Frontal cortex (tissue), 4 donors: ENCODE data around the gene CROCC. TPM values are rescaled to one million over a fixed set of nuclear protein-coding genes. Genes with fewer than 3 reads are reported as not detected.
"Not testable (repeated sequence)": the region's sequence is repeated elsewhere in the genome, so short reads cannot be mapped to it uniquely, and the experiment has no call there.

ENCODE experiments used
- DNase-seq, 2 donors: peaks; one replicate each; pipeline ENCODE4 v3.0.0; 2012; ENCODE audit warnings: low spot score in 2 of 2
- FAIRE-seq: peaks from 2 replicates; lab custom pipeline; 2012; peaks lifted over from hg19 to GRCh38; lab: Jason Lieb, UNC
- total RNA-seq: library from RNA; depleted of rRNA; stranded (reverse); fragments of >200 nt; gene quantifications from one replicate; pipeline ENCODE4 v1.2.3, GENCODE V29; 2014
- donor health status: control.
- donor health status: control.
- donor health status: control.

Gene CROCC
- total RNA-seq, 1 donor from 2014 or later = 17.5 TPM

DNA sequence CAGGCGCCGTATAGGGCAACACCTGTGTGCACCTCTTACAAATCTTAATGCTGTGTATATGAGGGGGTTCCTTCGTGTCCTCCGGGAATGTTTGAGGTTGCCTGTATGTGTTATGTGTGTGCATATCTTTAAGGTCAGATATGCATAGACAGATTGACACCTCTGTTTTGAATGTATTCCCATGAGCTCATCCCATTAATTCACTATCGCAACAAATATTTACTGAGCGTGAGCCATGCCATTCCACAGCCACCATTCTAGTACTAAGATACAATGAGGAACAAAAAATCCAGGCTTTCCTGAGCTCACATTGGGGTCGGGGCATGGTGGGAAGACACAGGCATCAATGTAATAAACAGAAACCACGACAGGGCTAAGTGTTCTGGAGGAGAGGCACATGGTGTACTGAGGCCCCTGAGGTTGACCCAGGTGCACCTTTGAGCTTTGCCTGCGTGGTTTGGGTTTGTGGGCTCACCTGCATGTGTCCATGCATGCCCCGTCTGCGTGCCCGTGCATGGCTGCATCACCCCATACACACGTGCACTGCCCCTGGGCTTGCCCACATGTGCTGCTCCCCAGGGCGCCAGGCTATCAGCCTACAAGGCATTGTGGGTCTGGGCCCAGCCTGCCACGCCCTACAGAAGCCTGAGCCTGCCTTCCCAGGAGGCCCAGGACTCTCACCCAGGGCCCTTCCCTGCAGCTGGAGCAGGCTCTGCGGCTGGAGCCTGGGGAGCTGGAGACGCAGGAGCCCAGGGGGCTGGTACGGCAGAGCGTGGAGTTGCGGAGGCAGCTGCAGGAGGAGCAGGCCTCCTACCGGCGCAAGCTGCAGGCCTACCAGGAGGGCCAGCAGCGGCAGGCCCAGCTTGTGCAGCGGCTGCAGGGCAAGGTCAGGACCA is 7.7 kb downstream of the CROCC start:
- FAIRE-seq, DNase-seq: not testable (repeated sequence)

GRCh38 chr1:16931206-16931934 is 9.6 kb downstream of the CROCC start:
- not testable (repeated sequence) for FAIRE-seq, DNase-seq

DNA sequence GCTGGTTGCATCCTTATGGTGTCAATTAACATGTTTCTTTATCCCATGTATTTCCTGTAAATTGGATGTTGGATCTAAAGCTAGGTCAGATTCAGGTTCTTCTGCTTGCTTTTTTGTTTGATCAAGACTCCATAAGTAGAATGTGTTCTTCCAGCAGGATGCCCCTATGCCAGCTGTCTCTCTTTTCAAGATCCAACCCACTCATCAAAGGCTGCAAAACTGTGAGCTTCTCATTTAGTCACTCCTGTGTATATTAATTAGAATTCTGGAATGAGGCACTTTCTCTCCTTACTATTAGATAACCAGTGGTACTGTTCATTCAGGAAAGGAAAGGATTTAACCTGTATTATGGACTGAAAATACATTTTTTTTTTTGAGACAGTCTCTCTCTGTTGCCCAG is 12.2 kb downstream of the CROCC start:
- FAIRE-seq, DNase-seq: not testable (repeated sequence)

DNA sequence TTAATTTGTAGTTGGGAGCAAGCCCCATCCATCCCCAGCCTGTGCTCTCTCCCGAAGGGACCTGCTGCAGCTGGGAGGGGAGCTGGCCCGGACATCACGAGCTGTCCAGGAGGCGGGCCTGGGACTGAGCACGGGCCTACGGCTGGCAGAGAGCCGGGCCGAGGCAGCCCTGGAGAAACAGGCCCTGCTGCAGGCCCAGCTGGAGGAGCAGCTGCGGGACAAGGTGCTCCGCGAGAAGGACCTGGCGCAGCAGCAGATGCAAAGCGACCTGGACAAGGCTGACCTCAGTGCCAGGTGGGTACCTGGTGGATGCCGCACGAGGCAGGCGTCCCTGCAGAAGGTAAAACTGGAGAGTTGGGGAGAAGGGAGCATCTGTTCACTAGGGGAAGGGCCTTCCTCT is 14.8 kb downstream of the CROCC start:
- FAIRE-seq = not testable (repeated sequence)

DNA sequence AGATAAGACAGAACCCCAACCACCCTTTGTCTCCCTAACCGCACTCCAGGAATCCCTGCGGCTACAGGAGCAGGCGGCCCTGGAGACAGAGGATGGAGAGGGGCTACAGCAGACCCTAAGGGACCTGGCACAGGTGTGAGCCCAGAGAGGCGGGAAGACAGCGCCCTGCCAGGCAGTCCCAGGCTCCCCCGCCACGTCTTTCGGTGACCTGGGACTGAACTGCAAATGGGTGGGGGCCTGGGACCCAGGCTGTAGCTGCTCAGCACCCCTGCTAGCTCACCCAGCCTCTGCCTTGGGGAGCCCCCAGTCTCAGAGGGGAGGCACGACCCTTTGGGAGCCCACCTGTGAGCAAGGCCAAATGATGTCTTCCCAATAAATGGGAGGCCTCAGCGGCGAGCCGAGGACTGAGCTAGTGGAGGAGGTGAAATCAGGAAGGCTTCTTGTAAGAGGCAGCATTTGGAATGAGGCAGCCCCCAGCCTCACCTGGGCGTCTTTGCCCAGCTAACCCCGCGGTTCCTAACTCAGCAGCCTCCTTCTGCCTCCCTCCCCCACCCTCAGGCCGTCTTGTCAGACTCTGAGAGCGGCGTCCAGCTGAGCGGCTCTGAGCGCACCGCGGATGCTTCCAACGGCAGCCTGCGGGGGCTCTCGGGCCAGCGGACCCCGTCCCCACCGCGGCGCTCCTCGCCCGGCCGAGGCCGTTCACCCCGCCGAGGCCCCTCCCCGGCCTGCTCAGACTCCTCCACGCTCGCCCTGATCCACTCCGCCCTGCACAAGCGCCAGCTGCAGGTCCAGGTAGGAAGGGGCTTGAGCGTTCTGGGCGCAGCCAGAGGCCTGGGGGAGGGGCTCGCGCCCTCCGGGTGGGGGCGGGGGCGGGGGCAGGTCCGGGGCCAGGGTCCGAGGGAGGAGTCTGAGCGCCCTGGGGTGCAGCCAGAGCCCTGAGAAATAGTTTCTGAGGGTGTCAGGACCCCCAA is 16.9 kb downstream of the CROCC start:
- DNase-seq = no peak

More for the DNA sequence above, 14.8 kb downstream of the CROCC start:
- DNase-seq = not testable (repeated sequence)

GRCh38 chr1:16939386-16940180 is 17.9 kb downstream of the CROCC start:
- DNase-seq, FAIRE-seq: not testable (repeated sequence)

More for the DNA sequence above, 16.9 kb downstream of the CROCC start:
- FAIRE-seq = no peak

GRCh38 chr1:16944038-16944437 is 22.3 kb downstream of the CROCC start:
- no peak for FAIRE-seq
- DNase-seq = no peak

DNA sequence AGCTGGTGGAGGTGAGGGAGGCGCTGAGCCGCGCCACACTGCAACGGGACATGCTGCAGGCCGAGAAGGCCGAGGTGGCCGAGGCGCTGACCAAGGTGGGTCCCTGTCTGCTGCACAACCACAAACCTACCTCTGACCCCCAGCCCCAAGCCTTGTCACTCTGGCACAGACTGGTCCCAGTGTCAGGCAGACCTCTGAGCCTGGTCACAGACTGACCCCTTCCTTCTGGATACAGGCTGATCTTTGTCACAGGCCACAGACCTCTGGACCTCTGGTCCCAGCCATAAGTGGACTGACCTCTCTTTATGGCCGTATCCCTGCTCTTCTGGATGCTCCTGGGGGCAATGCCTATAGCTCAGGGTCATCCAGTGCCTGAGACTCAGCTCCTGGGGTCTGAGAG is 23.8 kb downstream of the CROCC start:
- DNase-seq, FAIRE-seq: not testable (repeated sequence)

- FAIRE-seq, DNase-seq: not testable (repeated sequence)
Measured at GRCh38 chr1:16946185-16946584, 24.5 kb downstream of the CROCC start.

GRCh38 chr1:16946646-16947045 is 24.9 kb downstream of the CROCC start:
- DNase-seq (no peak), FAIRE-seq (no peak)

- not testable (repeated sequence) for DNase-seq, FAIRE-seq
Measured at GRCh38 chr1:16948282-16948891, 26.7 kb downstream of the CROCC start.

GRCh38 chr1:16949026-16949425 is 27.3 kb downstream of the CROCC start:
- FAIRE-seq, DNase-seq: not testable (repeated sequence)

DNA sequence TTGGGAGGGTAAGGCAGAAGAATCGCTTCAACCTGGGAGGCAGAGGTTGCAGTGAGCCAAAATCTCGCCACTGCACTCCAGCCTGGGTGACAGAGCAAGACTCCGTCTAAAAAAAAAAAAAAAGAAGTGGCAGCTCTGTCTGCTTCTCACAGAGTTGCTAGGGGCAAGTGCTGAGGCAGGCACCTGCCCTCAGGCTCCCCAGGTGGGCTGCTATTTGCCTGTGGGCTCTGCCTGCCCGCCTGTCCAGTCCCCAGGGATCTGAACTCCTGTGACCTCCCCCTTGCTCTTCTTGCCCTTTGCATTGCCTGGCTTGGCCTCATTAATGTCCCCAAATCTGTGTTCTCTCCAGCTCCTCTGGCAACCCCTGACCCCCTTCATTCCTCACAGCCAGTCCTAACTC is 30.6 kb downstream of the CROCC start:
- not testable (repeated sequence) for DNase-seq, FAIRE-seq

- DNase-seq (no peak), FAIRE-seq (no peak)
Measured at GRCh38 chr1:16954579-16954978, 32.8 kb downstream of the CROCC start.

DNA sequence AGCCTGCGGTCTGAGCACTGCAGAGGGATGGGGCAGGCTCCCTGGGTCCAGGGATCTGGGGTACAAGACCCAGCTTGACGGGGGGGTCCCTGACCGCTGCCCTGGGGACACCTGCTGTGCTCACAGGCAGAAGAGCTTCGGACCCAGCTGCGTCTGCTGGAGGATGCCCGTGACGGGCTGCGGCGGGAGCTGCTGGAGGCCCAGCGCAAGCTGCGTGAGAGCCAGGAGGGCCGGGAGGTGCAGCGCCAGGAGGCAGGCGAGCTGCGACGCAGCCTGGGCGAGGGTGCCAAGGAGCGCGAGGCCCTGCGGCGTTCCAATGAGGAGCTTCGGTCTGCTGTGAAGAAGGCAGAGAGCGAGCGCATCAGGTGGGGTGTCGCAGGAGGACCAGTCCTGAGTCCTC is 33.5 kb downstream of the CROCC start:
- FAIRE-seq (no peak), DNase-seq (no peak)

DNA sequence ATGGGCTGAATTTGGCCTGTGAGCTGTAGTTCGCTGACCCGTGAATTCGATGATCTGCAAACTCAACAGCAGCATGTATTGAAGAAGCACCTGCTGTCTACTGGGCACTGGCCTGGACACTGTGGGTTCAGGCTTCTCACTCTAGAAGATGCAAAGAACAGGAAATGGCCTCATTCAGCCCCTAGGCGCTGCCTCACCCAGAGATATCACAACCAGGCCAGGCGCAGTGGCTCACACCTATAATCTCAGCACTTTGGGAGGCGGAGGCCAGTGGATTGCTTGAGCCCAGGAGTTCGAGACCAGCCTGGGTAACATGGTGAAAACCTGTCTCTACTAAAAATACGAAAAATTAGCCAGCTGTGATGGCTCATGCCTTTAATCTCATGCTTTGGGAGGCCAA is 35.0 kb downstream of the CROCC start:
- FAIRE-seq = no peak
- DNase-seq = no peak

- no peak for FAIRE-seq
- DNase-seq = no peak
Measured at GRCh38 chr1:16957731-16958130, 36.0 kb downstream of the CROCC start.

GRCh38 chr1:16958475-16958874 is 36.7 kb downstream of the CROCC start:
- DNase-seq (no peak), FAIRE-seq (no peak)
